NB4 (cell line): ENCODE measurements around the gene CLASP1.

Experiments used
- POLR2A ChIP-seq: IDR thresholded peaks from 2 replicates; pipeline ENCODE4 v1.6.1; 2011; ENCODE audit warnings: mild to moderate bottlenecking; ENCODE audit not compliant: insufficient read length; ENCODE audit errors: extremely low read depth
- TF ChIP-seq, protein P1 (sequence below): IDR thresholded peaks from one replicate; pipeline ENCODE4 v1.5.1; 2012; ENCODE audit warnings: low read depth, low read length

DNA sequence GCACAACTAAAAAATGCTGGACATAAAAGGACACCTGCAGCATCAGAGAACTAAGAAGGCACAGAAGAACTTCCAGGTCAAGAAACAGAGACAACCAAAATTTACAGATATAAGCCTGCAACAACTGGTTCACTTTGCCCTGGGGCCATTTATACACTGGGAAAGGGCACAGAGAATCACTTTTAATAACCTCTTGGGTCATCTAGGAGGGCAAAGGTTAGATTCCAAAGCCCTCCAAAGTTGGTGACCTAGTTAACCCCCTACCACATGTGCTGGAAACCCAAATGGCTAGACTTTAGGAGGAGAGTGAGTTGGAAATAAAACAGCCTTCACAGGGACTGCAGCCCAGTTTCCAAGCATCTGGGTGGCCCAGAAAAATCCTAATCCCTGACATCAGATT is 115.3 kb downstream of the CLASP1 start:
- TF ChIP-seq, protein P1, sequence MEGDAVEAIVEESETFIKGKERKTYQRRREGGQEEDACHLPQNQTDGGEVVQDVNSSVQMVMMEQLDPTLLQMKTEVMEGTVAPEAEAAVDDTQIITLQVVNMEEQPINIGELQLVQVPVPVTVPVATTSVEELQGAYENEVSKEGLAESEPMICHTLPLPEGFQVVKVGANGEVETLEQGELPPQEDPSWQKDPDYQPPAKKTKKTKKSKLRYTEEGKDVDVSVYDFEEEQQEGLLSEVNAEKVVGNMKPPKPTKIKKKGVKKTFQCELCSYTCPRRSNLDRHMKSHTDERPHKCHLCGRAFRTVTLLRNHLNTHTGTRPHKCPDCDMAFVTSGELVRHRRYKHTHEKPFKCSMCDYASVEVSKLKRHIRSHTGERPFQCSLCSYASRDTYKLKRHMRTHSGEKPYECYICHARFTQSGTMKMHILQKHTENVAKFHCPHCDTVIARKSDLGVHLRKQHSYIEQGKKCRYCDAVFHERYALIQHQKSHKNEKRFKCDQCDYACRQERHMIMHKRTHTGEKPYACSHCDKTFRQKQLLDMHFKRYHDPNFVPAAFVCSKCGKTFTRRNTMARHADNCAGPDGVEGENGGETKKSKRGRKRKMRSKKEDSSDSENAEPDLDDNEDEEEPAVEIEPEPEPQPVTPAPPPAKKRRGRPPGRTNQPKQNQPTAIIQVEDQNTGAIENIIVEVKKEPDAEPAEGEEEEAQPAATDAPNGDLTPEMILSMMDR = no peak
- TF ChIP-seq POLR2A = no peak
